Hair follicular keratinocyte (primary cell): ENCODE results near the gene SDS. TPM values are rescaled to one million over a fixed set of nuclear protein-coding genes. Genes with fewer than 3 reads are reported as not detected.

Source experiments
- total RNA-seq: library from RNA; depleted of rRNA; stranded (reverse); fragments of >200 nt; gene quantifications from 2 replicates; pipeline ENCODE4 v1.2.3, GENCODE V29; 2015

Gene SDS, protein sequence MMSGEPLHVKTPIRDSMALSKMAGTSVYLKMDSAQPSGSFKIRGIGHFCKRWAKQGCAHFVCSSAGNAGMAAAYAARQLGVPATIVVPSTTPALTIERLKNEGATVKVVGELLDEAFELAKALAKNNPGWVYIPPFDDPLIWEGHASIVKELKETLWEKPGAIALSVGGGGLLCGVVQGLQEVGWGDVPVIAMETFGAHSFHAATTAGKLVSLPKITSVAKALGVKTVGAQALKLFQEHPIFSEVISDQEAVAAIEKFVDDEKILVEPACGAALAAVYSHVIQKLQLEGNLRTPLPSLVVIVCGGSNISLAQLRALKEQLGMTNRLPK
- total RNA-seq = not detected in 2 replicates

GRCh38 chr12:113403435-113404415 lies at the start of gene SDS:
Gene SDS (minus strand): TSS chr12:113403887. CDS start chr12:113399708, 4,179 bp downstream.

GRCh38 chr12:113422030-113422885 lies 18.6 kb upstream of the SDS start, which contains the start of gene SDSL:
Gene SDSL (plus strand): TSS chr12:113422380. CDS start chr12:113427983, 5,603 bp downstream.

DNA sequence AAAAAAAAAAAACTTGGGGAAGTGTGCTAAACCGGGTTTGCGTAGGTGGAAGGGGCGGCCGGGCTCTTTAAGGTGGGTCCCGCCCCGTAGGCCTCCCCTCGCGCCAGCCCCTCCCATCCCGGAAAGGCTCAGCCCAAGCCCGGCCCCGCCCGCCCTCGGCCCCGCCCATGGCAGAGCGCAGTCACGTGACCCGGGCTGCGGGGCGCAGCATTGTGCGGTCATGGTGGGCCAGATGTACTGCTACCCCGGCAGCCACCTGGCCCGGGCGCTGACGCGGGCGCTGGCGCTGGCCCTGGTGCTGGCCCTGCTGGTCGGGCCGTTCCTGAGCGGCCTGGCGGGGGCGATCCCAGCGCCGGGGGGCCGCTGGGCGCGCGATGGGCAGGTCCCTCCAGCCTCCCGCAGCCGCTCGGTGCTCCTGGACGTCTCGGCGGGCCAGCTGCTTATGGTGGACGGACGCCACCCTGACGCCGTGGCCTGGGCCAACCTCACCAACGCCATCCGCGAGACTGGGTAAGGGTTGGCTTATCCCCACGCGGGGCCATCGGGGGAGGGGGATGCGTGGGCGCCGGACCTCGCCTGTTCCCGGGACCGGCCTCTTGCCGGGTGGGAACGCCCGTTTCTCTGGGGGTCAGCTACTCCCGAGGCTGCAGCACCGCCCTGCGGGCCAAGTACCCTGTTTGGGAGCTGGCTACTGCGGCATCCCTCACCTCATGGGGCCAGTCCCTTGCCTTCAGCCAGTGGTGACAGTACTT lies 45.1 kb downstream of the SDS start, which contains the start of gene PLBD2:
PLBD2 (plus strand) TSS at position 207 of the 752 bp plus-strand sequence; CDS start at position 221, 14 bp downstream.

Other genes with a start within 250 kb of the SDS start
- gene DDX54, start 218.4 kb downstream of the SDS start, total RNA-seq = 65.5 and 86.8 TPM in 2 replicates
- 28.9 and 43.7 TPM in 2 replicates for gene RITA1, start 218.2 kb downstream of the SDS start, total RNA-seq
- 23.4 and 44.7 TPM in 2 replicates for gene TPCN1, start 182.4 kb downstream of the SDS start, total RNA-seq
- gene SLC8B1, start 68.8 kb downstream of the SDS start, total RNA-seq = 11.5 and 21.9 TPM in 2 replicates
- gene PLBD2, start 45.3 kb downstream of the SDS start, total RNA-seq = 18.0 and 21.6 TPM in 2 replicates
- gene SDSL, start 18.5 kb upstream of the SDS start, total RNA-seq = 3.3 and 9.1 TPM in 2 replicates
- 0.15 and 1.2 TPM in 2 replicates for gene LHX5, start 68.0 kb upstream of the SDS start, total RNA-seq